ENCODE data around the gene CSTF1.

Gene CSTF1

GRCh38 chr20:56392132-56392880 is at the start of gene CSTF1, which contains the start of gene AURKA:
CSTF1 (plus strand) TSS chr20:56392645; CDS start chr20:56395553, 2,908 bp downstream.
AURKA (minus strand) TSS chr20:56392215; CDS start chr20:56388197, 4,018 bp downstream.
- peak; percentile 99 for DNase-seq
- Histone ChIP-seq H3K27me3 (replicated peaks; ENCODE audit: insufficient read depth, low read length) (no peaks in the 10 kb centered on the region), H3K27ac (ENCODE audit: low read length) (peak within 1 kb of the TSS; percentile 90), H3K4me1 (ENCODE audit: low read length) (peaks cover 8% of the 10 kb centered on the region), H4K20me1 (ENCODE audit: insufficient read depth, low read length) (no peaks in the 10 kb centered on the region), H3F3A (ENCODE audit: insufficient read depth, low read length) (no peaks in the 10 kb centered on the region), H3K4me3 (ENCODE audit: low read length) (peak within 1 kb of the TSS; percentile 97), H3K9me2 (replicated peaks; ENCODE audit: insufficient read depth, low read length) (no peaks in the 10 kb centered on the region), H3K4me2 (ENCODE audit: low read depth, low read length) (peak within 1 kb of the TSS; percentile 65), H3K9me3 (replicated peaks; ENCODE audit: insufficient read depth, low read length) (no peaks in the 10 kb centered on the region), H3K79me2 (ENCODE audit: low read length) (peaks cover 79% of the 10 kb centered on the region), H3K9ac (ENCODE audit: low read length) (peak within 1 kb of the TSS; percentile 80), H2AFZ (ENCODE audit: low read length) (peak within 1 kb of the TSS; percentile 97), H3K36me3 (replicated peaks; ENCODE audit: insufficient read depth, low read length) (peaks cover 17% of the 10 kb centered on the region; the same call in 1 of the 2 replicates)
- no peak for TF ChIP-seq CTCF (IDR thresholded peaks at IDR 0.05; ENCODE audit: low read length)
- TF ChIP-seq EZH2 (optimal IDR thresholded peaks at IDR 0.05; ENCODE audit: low read depth, low read length): no peak
- no peak for TF ChIP-seq EZH2phosphoT487 (IDR thresholded peaks at IDR 0.05; ENCODE audit: low read length)

DNA sequence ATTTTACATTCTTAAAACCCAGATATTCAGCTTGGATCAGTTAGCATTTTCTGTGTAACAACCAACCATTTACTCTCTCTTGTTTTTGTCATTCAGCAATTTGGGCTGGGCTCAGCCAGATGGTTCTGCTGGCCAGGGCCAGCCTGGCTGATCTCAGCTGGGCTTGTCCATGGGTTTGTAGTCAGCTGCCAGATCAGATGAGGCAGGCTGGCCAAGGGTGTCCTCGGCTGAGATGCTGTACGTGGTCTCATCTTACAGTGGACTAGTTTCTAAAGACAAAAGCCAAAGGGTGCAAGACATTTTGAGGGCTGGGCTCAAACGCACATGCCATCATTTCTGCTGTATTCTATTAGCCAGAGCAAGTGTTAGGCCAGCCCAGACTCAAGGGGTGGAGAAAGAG is 49.7 kb upstream of the CSTF1 start:
- Histone ChIP-seq H3K27me3 (replicated peaks; ENCODE audit: insufficient read depth, low read length) (no peaks in the 10 kb centered on the region), H3K9me3 (replicated peaks; ENCODE audit: insufficient read depth, low read length) (no peaks in the 10 kb centered on the region), H2AFZ (ENCODE audit: low read length) (no peak overlapping the region), H4K20me1 (ENCODE audit: insufficient read depth, low read length) (0 out of 2 replicates have a peak, but pooled peaks cover 2% of the 10 kb centered on the region), H3K4me1 (ENCODE audit: low read length) (no peaks in the 10 kb centered on the region), H3K4me3 (ENCODE audit: low read length) (no peak overlapping the region), H3K27ac (ENCODE audit: low read length) (no peak overlapping the region), H3K9ac (ENCODE audit: low read length) (no peak overlapping the region), H3K36me3 (replicated peaks; ENCODE audit: insufficient read depth, low read length) (no peaks in the 10 kb centered on the region), H3K4me2 (ENCODE audit: low read depth, low read length) (no peak overlapping the region), H3K9me2 (replicated peaks; ENCODE audit: insufficient read depth, low read length) (no peaks in the 10 kb centered on the region), H3F3A (ENCODE audit: insufficient read depth, low read length) (no peaks in the 10 kb centered on the region), H3K79me2 (ENCODE audit: low read length) (no peaks in the 10 kb centered on the region)
- no peak for TF ChIP-seq CTCF (IDR thresholded peaks at IDR 0.05; ENCODE audit: low read length)
- no peak for DNase-seq

DNA sequence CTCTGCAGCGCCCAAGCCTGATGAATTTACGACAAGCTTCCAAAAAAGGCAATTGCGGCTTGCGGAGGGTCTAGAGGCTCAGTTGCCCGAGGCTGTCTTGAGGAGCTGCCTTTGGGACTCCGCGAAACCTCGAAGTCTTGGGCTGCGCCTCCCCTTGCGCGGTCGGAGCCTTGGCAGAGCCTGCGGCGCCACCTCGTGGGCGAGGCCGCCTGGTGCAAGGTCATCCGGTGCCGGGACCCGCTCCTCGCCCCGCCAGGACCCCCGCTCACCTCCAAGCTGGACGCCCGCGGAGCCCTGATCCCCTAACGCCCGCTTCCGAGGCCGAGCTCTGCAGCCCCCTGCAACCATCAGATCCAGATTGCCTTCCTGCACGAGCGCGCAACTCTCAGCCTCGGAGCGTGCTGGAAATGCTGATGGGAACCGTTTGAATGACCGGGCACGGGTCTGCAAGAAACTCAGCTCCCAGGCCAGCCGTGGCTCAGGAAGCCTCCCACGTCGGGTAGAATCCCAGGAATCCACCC is 48.5 kb upstream of the CSTF1 start:
- Histone ChIP-seq H3K27me3 (replicated peaks; ENCODE audit: insufficient read depth, low read length) (no peaks in the 10 kb centered on the region), H3K36me3 (replicated peaks; ENCODE audit: insufficient read depth, low read length) (no peaks in the 10 kb centered on the region), H3K9me2 (replicated peaks; ENCODE audit: insufficient read depth, low read length) (no peaks in the 10 kb centered on the region), H3K9ac (ENCODE audit: low read length) (no peak overlapping the region), H3K9me3 (replicated peaks; ENCODE audit: insufficient read depth, low read length) (no peaks in the 10 kb centered on the region), H3K4me2 (ENCODE audit: low read depth, low read length) (peak overlapping the region; percentile 65), H3F3A (ENCODE audit: insufficient read depth, low read length) (no peaks in the 10 kb centered on the region), H3K79me2 (ENCODE audit: low read length) (no peaks in the 10 kb centered on the region), H3K4me3 (ENCODE audit: low read length) (peak overlapping the region; percentile 11; the same call in 1 of the 2 replicates), H3K4me1 (ENCODE audit: low read length) (no peaks in the 10 kb centered on the region), H3K27ac (ENCODE audit: low read length) (no peak overlapping the region), H2AFZ (ENCODE audit: low read length) (peak overlapping the region; percentile 50; the same call in 1 of the 2 replicates), H4K20me1 (ENCODE audit: insufficient read depth, low read length) (0 out of 2 replicates have a peak, but pooled peaks cover 2% of the 10 kb centered on the region)
- DNase-seq: peak; percentile 59
- no peak for TF ChIP-seq EZH2phosphoT487 (IDR thresholded peaks at IDR 0.05; ENCODE audit: low read length)
- peak; percentile 63 for TF ChIP-seq CTCF (IDR thresholded peaks at IDR 0.05; ENCODE audit: low read length)
- TF ChIP-seq EZH2 (optimal IDR thresholded peaks at IDR 0.05; ENCODE audit: low read depth, low read length): no peak

Data from MM.1S (cell line).